SHP77 treated with DMSO at 0.1 percent for 48 hours (cell line): ENCODE measurements around the gene DIAPH3.
"Not testable (repeated sequence)": the region's sequence is repeated elsewhere in the genome, so short reads cannot be mapped to it uniquely, and the experiment has no call there.

Experiments used
- DNase-seq: peaks from one replicate; lab custom pipeline; 2025; lab: John Stamatoyannopoulos, UW

DIAPH3 gene, protein sequence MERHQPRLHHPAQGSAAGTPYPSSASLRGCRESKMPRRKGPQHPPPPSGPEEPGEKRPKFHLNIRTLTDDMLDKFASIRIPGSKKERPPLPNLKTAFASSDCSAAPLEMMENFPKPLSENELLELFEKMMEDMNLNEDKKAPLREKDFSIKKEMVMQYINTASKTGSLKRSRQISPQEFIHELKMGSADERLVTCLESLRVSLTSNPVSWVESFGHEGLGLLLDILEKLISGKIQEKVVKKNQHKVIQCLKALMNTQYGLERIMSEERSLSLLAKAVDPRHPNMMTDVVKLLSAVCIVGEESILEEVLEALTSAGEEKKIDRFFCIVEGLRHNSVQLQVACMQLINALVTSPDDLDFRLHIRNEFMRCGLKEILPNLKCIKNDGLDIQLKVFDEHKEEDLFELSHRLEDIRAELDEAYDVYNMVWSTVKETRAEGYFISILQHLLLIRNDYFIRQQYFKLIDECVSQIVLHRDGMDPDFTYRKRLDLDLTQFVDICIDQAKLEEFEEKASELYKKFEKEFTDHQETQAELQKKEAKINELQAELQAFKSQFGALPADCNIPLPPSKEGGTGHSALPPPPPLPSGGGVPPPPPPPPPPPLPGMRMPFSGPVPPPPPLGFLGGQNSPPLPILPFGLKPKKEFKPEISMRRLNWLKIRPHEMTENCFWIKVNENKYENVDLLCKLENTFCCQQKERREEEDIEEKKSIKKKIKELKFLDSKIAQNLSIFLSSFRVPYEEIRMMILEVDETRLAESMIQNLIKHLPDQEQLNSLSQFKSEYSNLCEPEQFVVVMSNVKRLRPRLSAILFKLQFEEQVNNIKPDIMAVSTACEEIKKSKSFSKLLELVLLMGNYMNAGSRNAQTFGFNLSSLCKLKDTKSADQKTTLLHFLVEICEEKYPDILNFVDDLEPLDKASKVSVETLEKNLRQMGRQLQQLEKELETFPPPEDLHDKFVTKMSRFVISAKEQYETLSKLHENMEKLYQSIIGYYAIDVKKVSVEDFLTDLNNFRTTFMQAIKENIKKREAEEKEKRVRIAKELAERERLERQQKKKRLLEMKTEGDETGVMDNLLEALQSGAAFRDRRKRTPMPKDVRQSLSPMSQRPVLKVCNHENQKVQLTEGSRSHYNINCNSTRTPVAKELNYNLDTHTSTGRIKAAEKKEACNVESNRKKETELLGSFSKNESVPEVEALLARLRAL

GRCh38 chr13:60163478-60164233 lies at the start of gene DIAPH3:
Gene DIAPH3 (minus strand): TSS chr13:60163928. CDS start chr13:60163766, 162 bp downstream.
- peak; percentile 79 for DNase-seq

- DNase-seq = no peak
Observed at GRCh38 chr13:60213236-60213744, 49.6 kb upstream of the DIAPH3 start.

GRCh38 chr13:60211548-60211947 lies 47.8 kb upstream of the DIAPH3 start:
- no peak for DNase-seq

DNA sequence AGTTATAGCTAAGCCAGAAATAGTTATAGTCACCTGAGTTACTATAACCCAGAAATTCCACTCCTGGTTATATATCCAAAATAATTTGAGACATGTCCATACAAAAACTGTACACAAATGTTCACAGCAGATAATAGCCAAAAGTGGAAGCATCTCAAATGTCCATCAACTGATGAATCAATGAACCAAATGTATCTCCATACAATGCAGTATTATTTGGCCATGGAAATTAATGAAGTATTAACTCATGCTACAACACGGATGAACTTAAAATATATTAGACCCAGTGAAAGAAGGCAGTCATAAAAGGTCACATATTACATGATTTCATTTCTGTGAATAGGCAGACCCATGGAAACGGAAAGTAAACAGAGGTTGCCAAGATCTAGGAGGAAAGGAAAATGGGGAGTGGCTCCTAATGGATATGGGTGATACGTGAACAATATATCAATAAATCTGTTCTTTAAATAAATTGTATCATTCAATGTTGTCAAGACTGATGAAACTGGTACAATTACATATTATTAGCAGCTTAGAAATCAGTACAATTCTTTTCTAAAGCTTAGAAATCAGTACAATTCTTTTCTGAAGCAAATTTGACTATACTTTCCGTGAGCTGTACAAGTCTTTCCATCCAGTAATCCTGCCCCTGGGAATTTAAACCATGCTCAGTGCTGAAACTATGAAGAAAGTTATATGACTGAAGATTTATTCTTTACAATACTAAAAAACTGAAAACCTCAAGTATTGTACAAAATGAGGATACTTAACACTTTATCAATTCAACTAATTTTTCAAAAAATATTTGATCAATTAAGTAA lies 47.0 kb upstream of the DIAPH3 start:
- DNase-seq = no peak

GRCh38 chr13:60205499-60205898 lies 41.8 kb upstream of the DIAPH3 start:
- DNase-seq = not testable (repeated sequence)

DNA sequence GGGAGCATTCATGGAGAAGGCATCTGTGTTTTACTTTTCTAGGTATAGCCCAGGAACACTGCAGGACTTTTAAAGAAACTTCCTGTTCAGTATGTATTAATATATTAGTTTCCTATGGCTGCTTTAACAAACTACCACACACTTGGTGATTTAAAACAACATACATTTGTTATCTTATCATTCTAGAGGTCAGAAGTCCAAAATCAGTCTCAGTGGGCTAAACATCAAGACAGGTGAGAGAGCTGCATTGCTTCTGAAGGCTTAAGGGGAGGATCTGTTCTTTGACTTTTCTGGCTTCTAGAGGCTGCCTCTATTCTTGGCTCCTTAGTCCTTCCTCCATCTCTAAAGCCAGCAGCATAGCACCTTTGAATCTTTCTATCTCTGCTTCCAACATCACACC lies 37.6 kb upstream of the DIAPH3 start:
- DNase-seq = no peak

GRCh38 chr13:60195893-60196292 lies 32.2 kb upstream of the DIAPH3 start:
- DNase-seq = not testable (repeated sequence)

DNA sequence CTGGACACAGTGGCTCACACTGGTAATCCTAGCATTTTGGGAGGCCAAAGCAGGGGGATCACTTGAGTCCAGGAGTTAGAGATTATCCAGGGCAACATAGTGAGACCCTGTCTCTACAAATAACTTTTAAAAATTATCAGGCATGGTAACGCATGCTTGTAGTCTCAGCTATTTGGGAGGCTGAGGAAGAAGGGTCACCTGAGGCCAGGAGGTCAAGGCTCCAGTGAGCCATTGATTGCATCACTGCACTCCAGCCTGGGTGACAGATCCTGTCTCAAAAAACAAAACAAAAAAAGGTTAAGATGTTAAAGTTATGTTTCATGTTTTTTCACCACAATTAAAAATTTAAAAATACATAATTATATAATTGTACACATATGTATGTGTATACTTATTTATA lies 19.2 kb upstream of the DIAPH3 start:
- DNase-seq = no peak

GRCh38 chr13:60178327-60178726 lies 14.6 kb upstream of the DIAPH3 start:
- DNase-seq = no peak

- no peak for DNase-seq
Observed at GRCh38 chr13:60175571-60175970, 11.8 kb upstream of the DIAPH3 start.

DNA sequence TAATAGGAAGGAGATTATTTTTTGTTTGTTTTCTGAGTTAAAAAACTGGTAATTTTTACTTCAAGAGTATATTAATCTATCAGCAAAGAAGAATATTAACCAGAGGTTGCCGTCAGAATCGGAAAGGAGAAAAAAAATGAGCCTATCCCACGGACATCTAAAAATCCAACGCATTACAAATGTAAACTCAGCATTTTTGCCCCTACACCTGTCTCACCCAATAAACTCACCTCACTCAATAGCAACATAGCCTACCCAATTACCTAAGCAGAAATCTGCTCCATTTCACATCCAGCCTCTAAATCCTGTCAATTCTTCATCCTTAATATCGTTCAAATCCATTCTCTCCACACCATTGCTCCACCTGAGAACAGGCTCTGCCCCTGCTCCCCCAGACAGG lies 10.4 kb upstream of the DIAPH3 start:
- no peak for DNase-seq

GRCh38 chr13:60172111-60172510 lies 8.4 kb upstream of the DIAPH3 start:
- DNase-seq = no peak

DNA sequence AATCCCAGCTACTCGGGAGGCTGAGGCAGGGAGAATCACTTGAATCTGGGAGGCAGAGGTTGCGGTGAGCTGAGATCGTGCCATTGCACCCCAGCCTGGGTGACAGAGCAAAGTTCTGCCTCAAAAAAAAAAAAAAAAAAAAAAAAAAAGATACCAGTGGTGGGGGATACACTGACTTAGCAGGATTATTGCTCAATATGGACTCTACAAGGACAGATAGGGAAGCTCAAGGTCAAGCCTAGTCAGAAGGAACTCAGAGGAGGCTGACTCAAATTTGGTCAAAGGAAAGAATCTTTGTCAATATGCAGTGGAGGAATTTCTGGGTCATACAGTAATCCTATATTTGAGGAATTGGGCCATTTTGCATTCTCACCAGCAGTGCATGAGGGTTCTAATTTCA lies 6.7 kb upstream of the DIAPH3 start:
- no peak for DNase-seq

- DNase-seq = no peak
Observed at GRCh38 chr13:60169239-60170031, 5.7 kb upstream of the DIAPH3 start.

DNA sequence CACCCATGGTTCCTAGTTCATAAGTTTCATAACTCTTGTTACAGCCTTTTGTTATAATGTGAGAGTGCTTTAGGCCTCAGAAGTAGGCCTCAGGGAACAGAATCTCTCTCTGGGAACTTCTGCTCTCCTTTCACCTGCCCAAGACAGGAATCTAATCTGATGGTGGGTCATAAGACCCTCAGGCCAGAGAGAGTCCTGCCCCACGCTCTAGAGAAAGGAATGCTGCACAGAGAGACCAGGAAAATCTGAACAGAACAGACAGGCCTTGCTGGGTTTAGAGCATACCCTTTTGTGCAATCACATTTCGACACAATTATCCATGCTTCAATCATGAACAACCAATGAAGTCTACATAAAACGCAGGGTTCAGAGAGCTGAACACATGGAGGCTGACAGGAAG lies 3.4 kb upstream of the DIAPH3 start:
- no peak for DNase-seq

DNA sequence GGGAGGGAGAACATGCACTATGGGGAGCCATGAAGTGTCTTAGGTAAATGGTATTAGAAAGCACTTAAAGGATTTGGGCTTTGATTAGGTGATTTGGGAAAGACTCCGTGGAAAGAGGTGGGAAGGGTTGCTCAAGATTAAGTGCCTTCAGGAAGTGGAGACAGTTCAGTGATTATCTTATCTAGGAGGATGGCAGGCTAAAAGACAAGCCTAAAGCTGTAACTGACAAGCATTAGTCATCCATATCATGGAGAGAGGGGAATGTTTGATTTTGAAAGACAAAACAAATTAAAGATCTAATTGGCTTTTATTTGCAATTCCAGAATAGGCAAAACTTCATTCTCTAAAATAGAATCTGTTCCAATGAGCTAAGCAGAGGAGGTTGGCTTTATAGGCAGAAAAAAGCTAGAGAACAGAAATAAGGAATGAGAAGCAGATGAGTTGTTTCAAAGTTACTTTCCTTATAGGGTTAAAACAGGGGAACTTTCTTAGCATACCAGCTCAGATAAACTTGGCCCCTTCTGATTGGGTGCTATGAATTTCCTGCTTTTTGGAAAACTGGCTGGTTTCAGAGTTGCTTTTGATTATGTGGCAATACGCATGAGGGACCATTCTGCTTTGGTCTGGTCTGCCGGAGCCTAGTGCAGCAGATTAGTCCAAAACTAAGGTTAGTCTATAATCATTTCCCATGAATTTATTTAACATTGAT lies 1.8 kb upstream of the DIAPH3 start:
- DNase-seq = no peak

- no peak for DNase-seq
Observed at GRCh38 chr13:60164234-60164889, 634 bp upstream of the DIAPH3 start.

GRCh38 chr13:60162096-60162495 lies 1.6 kb downstream of the DIAPH3 start:
- DNase-seq = no peak
